Activated T-helper 17 cell treated with anti-CD3 and anti-CD28 coated beads, Interleukin-2, amount 50 U/mL, for 72 hours (primary cell): ENCODE data around the gene PRM3. TPM values are rescaled to one million over a fixed set of nuclear protein-coding genes. Genes with fewer than 3 reads are reported as not detected.
"Not testable (repeated sequence)": the region's sequence is repeated elsewhere in the genome, so short reads cannot be mapped to it uniquely, and the experiment has no call there.

Experiments
- ATAC-seq: fragments of 150-1000 bp; cut with Tn5 transposase; replicated peaks from 2 replicates; pipeline ENCODE4 v1.10.0; 2021; ENCODE audit warnings: mild to moderate bottlenecking, moderate library complexity
- H3K27ac Mint-ChIP-seq: one replicate; pipeline ENCODE4 v1.8.0; 2022; ENCODE audit warnings: mixed read lengths
- H3K27me3 Mint-ChIP-seq: one replicate; pipeline ENCODE4 v1.8.0; 2022; ENCODE audit warnings: mixed read lengths
- H3K36me3 Mint-ChIP-seq: one replicate; pipeline ENCODE4 v1.8.0; 2022; ENCODE audit warnings: low read depth, mild to moderate bottlenecking, mixed read lengths
- H3K4me1 Mint-ChIP-seq: one replicate; pipeline ENCODE4 v1.8.0; 2022; ENCODE audit warnings: mixed read lengths
- H3K4me3 Mint-ChIP-seq: one replicate; pipeline ENCODE4 v1.8.0; 2022; ENCODE audit warnings: mild to moderate bottlenecking, mixed read lengths
- H3K9me3 Mint-ChIP-seq: one replicate; pipeline ENCODE4 v1.8.0; 2022; ENCODE audit warnings: mixed read lengths
- total RNA-seq, 2 donors: library from RNA; stranded (reverse); gene quantifications; one replicate each; pipeline ENCODE4 v1.2.3, GENCODE V29; 2022

The PRM3 gene
- total RNA-seq, 2 donors from 2014 or later: not detected

- peak overlapping the region; percentile 56 for H3K27ac Mint-ChIP-seq
- no peaks in the 10 kb centered on the region for H3K27me3 Mint-ChIP-seq
- H3K9me3 Mint-ChIP-seq: no peaks in the 10 kb centered on the region
- no peak for ATAC-seq
- no peaks in the 10 kb centered on the region for H3K36me3 Mint-ChIP-seq
- peaks cover 14% of the 10 kb centered on the region for H3K4me1 Mint-ChIP-seq
- H3K4me3 Mint-ChIP-seq: no peak overlapping the region
Observed at GRCh38 chr16:11309895-11310633, 36.6 kb upstream of the PRM3 start.

GRCh38 chr16:11308493-11309283, 35.3 kb upstream of the PRM3 start:
- no peak overlapping the region for H3K4me3 Mint-ChIP-seq
- no peak overlapping the region for H3K27ac Mint-ChIP-seq
- H3K27me3 Mint-ChIP-seq: no peaks in the 10 kb centered on the region
- H3K36me3 Mint-ChIP-seq: no peaks in the 10 kb centered on the region
- no peaks in the 10 kb centered on the region for H3K9me3 Mint-ChIP-seq
- peaks cover 14% of the 10 kb centered on the region for H3K4me1 Mint-ChIP-seq
- ATAC-seq: no peak

GRCh38 chr16:11307639-11308492, 34.4 kb upstream of the PRM3 start:
- Mint-ChIP-seq H3K27me3 (no peaks in the 10 kb centered on the region), H3K4me1 (peaks cover 10% of the 10 kb centered on the region), H3K4me3 (no peak overlapping the region), H3K36me3 (no peaks in the 10 kb centered on the region), H3K9me3 (no peaks in the 10 kb centered on the region), H3K27ac (no peak overlapping the region)
- ATAC-seq: no peak

- peak; percentile 77 for ATAC-seq
- Mint-ChIP-seq H3K27ac (peak overlapping the region; percentile 58), H3K36me3 (no peaks in the 10 kb centered on the region), H3K9me3 (no peaks in the 10 kb centered on the region), H3K4me1 (peaks cover 6% of the 10 kb centered on the region), H3K27me3 (no peaks in the 10 kb centered on the region), H3K4me3 (no peak overlapping the region)
Observed at GRCh38 chr16:11306997-11307638, 33.7 kb upstream of the PRM3 start.

GRCh38 chr16:11306381-11306780, 33.0 kb upstream of the PRM3 start:
- ATAC-seq: no peak
- H3K36me3 Mint-ChIP-seq: no peaks in the 10 kb centered on the region
- H3K27ac Mint-ChIP-seq: no peak overlapping the region
- no peaks in the 10 kb centered on the region for H3K27me3 Mint-ChIP-seq
- no peak overlapping the region for H3K4me3 Mint-ChIP-seq
- peaks cover 6% of the 10 kb centered on the region for H3K4me1 Mint-ChIP-seq
- H3K9me3 Mint-ChIP-seq: no peaks in the 10 kb centered on the region

- Mint-ChIP-seq H3K36me3 (no peaks in the 10 kb centered on the region), H3K4me1 (peaks cover 6% of the 10 kb centered on the region), H3K9me3 (no peaks in the 10 kb centered on the region), H3K27ac (no peak overlapping the region), H3K27me3 (no peaks in the 10 kb centered on the region), H3K4me3 (no peak overlapping the region)
- no peak for ATAC-seq
Observed at GRCh38 chr16:11303405-11304138, 30.1 kb upstream of the PRM3 start.

- Mint-ChIP-seq H3K9me3 (no peaks in the 10 kb centered on the region), H3K36me3 (no peaks in the 10 kb centered on the region), H3K27ac (no peak overlapping the region), H3K27me3 (no peaks in the 10 kb centered on the region), H3K4me1 (peaks cover 6% of the 10 kb centered on the region), H3K4me3 (no peak overlapping the region)
- ATAC-seq: no peak
Observed at GRCh38 chr16:11302977-11303376, 29.5 kb upstream of the PRM3 start.

GRCh38 chr16:11301645-11302501, 28.4 kb upstream of the PRM3 start:
- Mint-ChIP-seq H3K36me3 (no peaks in the 10 kb centered on the region), H3K27me3 (no peaks in the 10 kb centered on the region), H3K27ac (no peak overlapping the region), H3K9me3 (no peaks in the 10 kb centered on the region), H3K4me3 (no peak overlapping the region), H3K4me1 (peaks cover 10% of the 10 kb centered on the region)
- ATAC-seq: no peak

GRCh38 chr16:11300560-11300892, 27.1 kb upstream of the PRM3 start:
- H3K4me1 Mint-ChIP-seq: peaks cover 10% of the 10 kb centered on the region
- ATAC-seq: no peak
- H3K9me3 Mint-ChIP-seq: no peaks in the 10 kb centered on the region
- no peaks in the 10 kb centered on the region for H3K27me3 Mint-ChIP-seq
- H3K27ac Mint-ChIP-seq: no peak overlapping the region
- H3K4me3 Mint-ChIP-seq: no peak overlapping the region
- no peaks in the 10 kb centered on the region for H3K36me3 Mint-ChIP-seq

GRCh38 chr16:11299865-11300559, 26.6 kb upstream of the PRM3 start:
- no peak for ATAC-seq
- Mint-ChIP-seq H3K9me3 (no peaks in the 10 kb centered on the region), H3K4me3 (no peak overlapping the region), H3K4me1 (peaks cover 10% of the 10 kb centered on the region), H3K36me3 (no peaks in the 10 kb centered on the region), H3K27ac (no peak overlapping the region), H3K27me3 (no peaks in the 10 kb centered on the region)

- not testable (repeated sequence) for H3K36me3 Mint-ChIP-seq, ATAC-seq, H3K4me1 Mint-ChIP-seq, H3K27me3 Mint-ChIP-seq, H3K9me3 Mint-ChIP-seq, H3K4me3 Mint-ChIP-seq, H3K27ac Mint-ChIP-seq
Observed at GRCh38 chr16:11298950-11299547, 25.6 kb upstream of the PRM3 start.

- Mint-ChIP-seq H3K4me3 (peak overlapping the region; percentile 58), H3K27me3 (no peaks in the 10 kb centered on the region), H3K27ac (no peak overlapping the region), H3K9me3 (no peaks in the 10 kb centered on the region), H3K36me3 (no peaks in the 10 kb centered on the region), H3K4me1 (peaks cover 10% of the 10 kb centered on the region)
- ATAC-seq: no peak
Observed at GRCh38 chr16:11298143-11298900, 24.9 kb upstream of the PRM3 start.
